NB4 (cell line): Measurements from ENCODE around the gene GRIA1.

Experiments
- CTCF ChIP-seq: IDR thresholded peaks from one replicate; pipeline ENCODE4 v1.5.1; 2012; ENCODE audit warnings: low read depth, low read length
- POLR2A ChIP-seq: IDR thresholded peaks from 2 replicates; pipeline ENCODE4 v1.6.1; 2011; ENCODE audit warnings: mild to moderate bottlenecking; ENCODE audit not compliant: insufficient read length; ENCODE audit errors: extremely low read depth

- TF ChIP-seq POLR2A (no peak), CTCF (no peak)
Measured at GRCh38 chr5:153783362-153783658, 292.8 kb downstream of the GRIA1 start.
